ENCODE measurements around the gene TEX52. TPM values are rescaled to one million over a fixed set of nuclear protein-coding genes. Genes with fewer than 3 reads are reported as not detected.

TEX52 gene
- total and polyA plus RNA-seq, 10 of the 15 experiments (the other 5 are each of a cell fraction or from before 2014, with no cell fraction given) = 0.23 TPM; not detected in 9

DNA sequence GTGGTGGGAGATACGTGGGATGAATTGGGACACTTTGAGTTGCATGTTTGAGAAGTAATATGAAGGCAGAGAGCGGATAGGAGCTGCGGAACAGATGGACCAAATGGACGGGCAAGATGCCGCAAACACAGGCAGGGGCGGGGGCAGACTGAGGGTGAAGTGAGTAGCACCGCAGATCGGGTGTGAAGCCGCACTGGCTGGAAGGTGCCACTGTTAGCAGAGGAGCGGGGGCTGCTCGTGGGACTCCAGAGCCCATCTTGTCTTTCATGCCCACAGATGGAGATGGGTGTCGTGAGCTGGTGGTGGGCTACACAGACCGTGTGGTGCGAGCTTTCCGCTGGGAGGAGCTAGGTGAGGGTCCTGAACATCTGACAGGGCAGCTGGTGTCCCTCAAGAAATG lies 37.0 kb downstream of the TEX52 start (continued):
- TF ChIP-seq, protein P1, sequence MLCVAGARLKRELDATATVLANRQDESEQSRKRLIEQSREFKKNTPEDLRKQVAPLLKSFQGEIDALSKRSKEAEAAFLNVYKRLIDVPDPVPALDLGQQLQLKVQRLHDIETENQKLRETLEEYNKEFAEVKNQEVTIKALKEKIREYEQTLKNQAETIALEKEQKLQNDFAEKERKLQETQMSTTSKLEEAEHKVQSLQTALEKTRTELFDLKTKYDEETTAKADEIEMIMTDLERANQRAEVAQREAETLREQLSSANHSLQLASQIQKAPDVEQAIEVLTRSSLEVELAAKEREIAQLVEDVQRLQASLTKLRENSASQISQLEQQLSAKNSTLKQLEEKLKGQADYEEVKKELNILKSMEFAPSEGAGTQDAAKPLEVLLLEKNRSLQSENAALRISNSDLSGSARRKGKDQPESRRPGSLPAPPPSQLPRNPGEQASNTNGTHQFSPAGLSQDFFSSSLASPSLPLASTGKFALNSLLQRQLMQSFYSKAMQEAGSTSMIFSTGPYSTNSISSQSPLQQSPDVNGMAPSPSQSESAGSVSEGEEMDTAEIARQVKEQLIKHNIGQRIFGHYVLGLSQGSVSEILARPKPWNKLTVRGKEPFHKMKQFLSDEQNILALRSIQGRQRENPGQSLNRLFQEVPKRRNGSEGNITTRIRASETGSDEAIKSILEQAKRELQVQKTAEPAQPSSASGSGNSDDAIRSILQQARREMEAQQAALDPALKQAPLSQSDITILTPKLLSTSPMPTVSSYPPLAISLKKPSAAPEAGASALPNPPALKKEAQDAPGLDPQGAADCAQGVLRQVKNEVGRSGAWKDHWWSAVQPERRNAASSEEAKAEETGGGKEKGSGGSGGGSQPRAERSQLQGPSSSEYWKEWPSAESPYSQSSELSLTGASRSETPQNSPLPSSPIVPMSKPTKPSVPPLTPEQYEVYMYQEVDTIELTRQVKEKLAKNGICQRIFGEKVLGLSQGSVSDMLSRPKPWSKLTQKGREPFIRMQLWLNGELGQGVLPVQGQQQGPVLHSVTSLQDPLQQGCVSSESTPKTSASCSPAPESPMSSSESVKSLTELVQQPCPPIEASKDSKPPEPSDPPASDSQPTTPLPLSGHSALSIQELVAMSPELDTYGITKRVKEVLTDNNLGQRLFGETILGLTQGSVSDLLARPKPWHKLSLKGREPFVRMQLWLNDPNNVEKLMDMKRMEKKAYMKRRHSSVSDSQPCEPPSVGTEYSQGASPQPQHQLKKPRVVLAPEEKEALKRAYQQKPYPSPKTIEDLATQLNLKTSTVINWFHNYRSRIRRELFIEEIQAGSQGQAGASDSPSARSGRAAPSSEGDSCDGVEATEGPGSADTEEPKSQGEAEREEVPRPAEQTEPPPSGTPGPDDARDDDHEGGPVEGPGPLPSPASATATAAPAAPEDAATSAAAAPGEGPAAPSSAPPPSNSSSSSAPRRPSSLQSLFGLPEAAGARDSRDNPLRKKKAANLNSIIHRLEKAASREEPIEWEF (IDR thresholded peaks at IDR 0.05; ENCODE audit: insufficient replicate concordance, low read depth, low read length) = no peak
- TF ChIP-seq CBX5 (IDR thresholded peaks at IDR 0.05; ENCODE audit: low read depth) (no peak), CHD2 (IDR thresholded peaks at IDR 0.05; ENCODE audit: borderline replicate concordance, low read depth, low read length) (no peak), BACH1 (IDR thresholded peaks at IDR 0.05; ENCODE audit: borderline replicate concordance) (no peak)
